Neural progenitor cell (in vitro differentiated cells): ENCODE data around the gene ANKRD22.

ENCODE experiments used
- CTCF ChIP-seq: fragments of 200-600 bp; sonication (generic); IDR thresholded peaks from 2 replicates; pipeline ENCODE4 v1.5.1; 2017; ENCODE audit warnings: antibody characterized with exemption, mild to moderate bottlenecking
- EZH2 ChIP-seq: fragments of 200-600 bp; sonication (generic); IDR thresholded peaks from 2 replicates; pipeline ENCODE4 v1.6.1; 2017; ENCODE audit warnings: antibody characterized with exemption, mild to moderate bottlenecking, moderate library complexity
- EZH2phosphoT487 ChIP-seq: fragments of 200-600 bp; sonication (generic); IDR thresholded peaks from 2 replicates; pipeline ENCODE4 v1.6.1; 2017; ENCODE audit warnings: antibody characterized with exemption

DNA sequence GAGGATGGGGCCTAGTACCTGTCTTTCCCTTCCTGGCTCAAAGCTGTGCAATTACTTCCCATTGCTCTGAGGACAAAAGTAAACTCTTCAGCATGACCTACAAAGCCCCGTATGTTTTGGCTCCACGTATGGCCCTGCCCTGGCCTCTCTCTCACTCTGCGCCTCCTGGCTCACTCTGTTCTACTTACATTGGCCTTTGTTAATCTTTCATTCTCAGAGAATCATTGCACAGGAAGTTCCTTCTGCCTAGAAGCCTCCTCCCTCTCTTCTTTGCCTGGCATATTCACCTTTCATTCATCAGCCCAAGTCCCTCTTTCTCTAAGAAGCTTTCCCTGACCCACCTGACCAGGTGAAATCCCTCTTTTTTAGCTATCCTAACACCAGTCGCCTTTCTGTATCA, 25.3 kb downstream of the ANKRD22 start:
- TF ChIP-seq CTCF (no peak), EZH2phosphoT487 (no peak), EZH2 (no peak)
